ENCODE data around the gene TMEM130.
"Not testable (repeated sequence)": the region's sequence is repeated elsewhere in the genome, so short reads cannot be mapped to it uniquely, and the experiment has no call there.

The TMEM130 gene

DNA sequence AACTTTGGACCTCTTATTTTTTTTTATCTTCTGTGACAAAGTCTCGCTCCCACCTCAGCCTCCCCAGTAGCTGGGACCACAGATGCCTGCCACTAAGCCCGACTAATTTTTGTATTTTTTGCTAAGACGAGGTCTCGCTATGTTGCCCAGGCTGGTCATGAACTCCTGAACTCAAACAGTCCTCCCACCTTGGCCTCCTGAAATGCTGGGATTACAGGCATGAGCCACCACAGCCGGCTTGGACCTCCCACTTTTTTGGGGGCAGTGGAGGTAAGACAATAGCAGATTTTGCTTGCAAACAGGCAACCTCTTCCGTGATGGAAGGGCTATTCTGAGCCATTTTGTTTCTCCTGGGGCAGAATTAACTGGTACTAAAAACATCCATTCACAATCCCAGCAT is 7.3 kb upstream of the TMEM130 start:
- no peak for DNase-seq

GRCh38 chr7:98875501-98875900 is 5.7 kb upstream of the TMEM130 start:
- no peak for DNase-seq

- no peak for DNase-seq
Measured at GRCh38 chr7:98874942-98875341, 5.1 kb upstream of the TMEM130 start.

DNA sequence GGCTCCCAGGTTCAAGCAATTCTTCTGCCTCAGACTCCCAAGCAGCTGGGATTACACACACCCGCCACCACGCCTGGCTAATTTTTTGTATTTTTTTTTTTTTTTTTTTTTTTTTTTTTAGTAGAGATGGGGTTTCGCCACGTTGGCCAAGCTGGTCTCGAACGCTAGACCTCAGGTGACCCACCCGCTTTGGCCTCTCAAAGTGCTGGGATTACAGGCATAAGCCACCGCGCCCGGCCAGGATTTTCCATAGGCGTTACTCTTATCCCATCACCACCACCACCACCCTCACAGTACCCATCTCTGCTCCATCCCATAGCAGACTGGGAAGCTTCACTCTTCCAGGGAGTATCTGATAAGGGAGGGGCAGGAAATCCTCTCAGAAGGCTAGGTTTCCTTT is 3.8 kb upstream of the TMEM130 start:
- not testable (repeated sequence) for DNase-seq

DNA sequence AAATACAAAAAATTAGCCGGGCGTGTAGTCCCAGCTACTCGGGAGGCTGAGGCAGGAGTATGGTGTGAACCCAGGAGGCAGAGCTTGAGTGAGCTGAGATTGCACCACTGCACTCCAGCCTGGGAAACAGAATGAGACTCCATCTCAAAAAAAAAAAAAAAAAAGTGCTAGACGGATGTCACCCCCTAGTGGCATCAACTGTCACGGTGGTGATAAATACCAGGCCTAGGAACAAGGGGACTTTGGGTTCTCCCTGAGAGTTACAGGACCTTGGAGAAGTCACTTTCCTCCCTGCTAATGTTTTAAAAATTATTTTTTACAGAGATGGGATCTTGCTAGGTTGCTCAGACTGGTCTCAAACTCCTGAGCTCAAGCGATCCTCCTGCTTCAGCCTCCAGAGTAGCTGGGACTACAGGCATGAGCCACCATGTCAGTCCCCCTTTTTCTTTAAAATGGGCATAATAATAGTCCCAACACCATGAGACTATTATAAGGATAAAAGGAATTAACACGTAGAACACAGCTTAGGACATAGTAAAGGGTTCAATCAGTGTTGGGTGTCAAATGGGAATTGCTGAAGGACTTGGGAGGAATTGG is 2.6 kb upstream of the TMEM130 start:
- DNase-seq = peak; percentile 43 to 64

DNA sequence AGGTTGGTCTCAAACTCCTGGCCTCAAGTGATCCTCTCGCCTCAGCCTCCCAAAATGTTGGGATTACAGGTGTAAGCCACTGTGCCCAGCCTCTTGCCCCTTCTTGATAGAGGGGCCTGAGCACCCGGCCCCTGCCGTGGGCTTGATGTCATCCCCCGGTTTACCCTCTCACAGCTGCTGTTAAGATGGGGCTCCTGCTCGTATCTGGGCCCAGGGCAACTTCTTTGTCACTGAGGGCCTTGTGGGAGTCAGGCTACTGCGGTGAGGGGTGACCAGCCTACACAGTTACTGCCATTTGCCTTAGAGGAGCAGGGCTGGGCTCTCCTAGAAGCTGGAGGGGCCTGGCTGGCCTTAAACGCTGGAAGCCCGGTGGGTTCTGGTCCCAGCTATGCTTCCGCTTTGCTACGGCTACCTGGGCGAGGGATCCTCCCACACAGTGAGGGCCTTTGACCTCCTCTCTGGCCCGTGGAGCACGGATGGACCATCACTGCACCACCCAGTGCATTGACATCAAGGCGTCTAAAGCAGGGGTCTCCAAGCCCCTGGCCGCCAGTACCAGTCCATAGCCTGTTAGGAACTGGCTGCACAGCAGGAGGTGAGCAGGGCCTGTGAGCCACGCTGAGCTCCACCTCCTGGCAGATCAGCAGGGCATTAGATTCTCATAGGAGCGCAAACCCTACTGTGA is 1.1 kb upstream of the TMEM130 start:
- peak in 1 of 2 experiments; percentile 15 for DNase-seq

- DNase-seq = peak; percentile 26 to 75
Measured at GRCh38 chr7:98870121-98870651, 372 bp upstream of the TMEM130 start.

DNA sequence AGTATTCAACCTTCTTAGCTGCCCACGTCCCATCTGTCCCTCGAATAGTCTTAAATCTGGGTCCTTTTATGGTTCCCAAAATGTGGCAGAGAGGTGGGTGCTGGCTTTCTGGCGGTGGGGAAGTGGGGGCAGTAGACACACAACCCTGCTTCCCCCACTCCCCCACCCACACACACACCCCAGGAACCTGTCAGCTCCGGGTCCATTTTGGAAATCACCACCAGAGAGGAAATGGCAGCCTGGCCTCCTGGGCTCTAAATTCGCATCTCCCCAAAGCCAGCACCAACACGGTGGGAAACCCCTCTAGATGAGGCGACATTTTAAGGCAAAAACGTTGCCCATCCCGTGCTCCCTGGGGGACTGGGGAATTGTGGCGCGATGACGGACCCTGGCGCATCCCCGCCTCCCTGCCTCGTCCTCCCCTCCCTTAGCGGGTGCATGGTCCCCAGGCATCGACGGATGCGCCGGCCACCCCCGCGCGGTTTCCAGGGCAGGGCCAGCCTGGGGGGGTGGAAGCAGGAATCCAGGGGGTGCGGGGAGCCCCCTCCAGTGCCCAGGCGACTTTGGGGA is 702 bp downstream of the TMEM130 start:
- DNase-seq = peak; percentile 41 to 58

GRCh38 chr7:98868450-98868849 is 1.4 kb downstream of the TMEM130 start:
- DNase-seq = no peak

DNA sequence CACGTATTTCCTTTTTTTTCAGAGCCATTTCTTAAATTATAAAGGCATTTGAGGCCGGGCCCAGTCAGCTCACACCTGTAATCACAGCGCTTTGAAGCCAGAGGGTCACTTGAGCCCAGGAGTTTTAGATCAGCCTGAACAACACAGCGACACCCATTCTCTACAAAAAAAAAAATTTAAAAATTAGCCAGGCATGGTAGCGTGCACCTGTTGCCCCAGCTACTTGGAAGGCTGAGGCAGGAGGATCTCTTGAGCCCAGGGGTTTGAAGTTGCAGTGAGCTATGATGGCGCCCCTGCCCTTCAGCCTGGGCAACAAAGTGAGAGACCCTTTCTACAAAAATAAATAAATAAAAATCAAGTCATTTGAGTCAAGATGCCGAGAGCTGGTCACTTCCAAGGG is 3.0 kb downstream of the TMEM130 start:
- no peak for DNase-seq

GRCh38 chr7:98866351-98866750 is 3.5 kb downstream of the TMEM130 start:
- no peak for DNase-seq

GRCh38 chr7:98864731-98865453 is 4.9 kb downstream of the TMEM130 start:
- DNase-seq = no peak

DNA sequence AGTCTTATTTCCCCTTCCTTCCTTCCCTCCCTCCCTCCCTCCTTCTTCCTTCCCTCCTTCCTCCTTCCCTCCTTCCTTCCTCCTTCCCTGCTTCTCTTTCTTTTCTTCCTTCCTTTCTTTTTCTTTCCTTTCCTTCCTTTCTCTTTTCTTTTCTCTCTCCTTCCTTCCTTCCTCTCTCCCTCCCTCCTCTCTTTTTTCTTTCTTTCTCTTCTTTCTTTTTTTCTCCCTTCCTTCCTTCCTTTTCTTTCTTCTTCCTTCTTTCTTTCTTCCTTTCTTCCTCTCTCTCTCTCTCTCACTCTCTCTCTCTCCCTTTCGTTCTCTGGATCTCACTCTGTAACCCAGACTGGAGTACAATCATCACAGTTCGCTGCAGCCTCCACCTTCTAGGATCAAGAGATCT is 6.2 kb downstream of the TMEM130 start:
- DNase-seq = no peak

DNA sequence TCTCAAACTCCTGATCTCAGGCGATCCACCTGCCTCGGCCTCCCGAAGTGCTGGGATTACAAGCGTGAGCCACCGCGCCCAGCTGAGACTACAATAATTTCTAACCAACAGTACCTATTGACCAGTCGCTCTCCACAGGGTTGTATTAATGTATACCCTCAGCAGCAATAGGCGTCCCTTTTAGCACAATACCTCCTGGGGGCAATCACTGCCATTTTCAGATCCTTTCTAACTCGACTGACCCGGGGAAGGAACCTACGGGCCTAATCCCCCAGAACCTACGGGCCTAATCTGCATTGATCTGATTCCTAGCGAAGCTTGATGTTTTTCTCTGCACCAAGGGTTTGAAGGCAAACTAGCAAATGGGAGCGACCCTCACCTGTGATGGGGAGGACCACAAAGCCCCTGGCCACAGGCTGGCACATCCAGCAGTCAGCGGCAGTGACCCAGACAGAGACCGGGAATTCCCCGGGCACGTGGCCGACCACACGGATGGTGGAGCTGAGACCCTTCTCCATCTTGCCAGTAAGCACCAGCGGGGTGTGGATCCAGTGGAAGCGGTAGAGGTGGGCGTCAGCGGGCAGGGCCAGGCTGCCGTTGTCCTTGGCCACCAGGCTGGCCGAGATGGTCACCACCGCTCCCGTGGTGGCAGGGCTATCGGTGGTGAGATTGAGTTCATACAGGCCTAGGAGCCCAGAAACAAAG is 6.9 kb downstream of the TMEM130 start:
- peak in 1 of 2 experiments; percentile 53 for DNase-seq

GRCh38 chr7:98862203-98862602 is 7.6 kb downstream of the TMEM130 start:
- DNase-seq = no peak

DNA sequence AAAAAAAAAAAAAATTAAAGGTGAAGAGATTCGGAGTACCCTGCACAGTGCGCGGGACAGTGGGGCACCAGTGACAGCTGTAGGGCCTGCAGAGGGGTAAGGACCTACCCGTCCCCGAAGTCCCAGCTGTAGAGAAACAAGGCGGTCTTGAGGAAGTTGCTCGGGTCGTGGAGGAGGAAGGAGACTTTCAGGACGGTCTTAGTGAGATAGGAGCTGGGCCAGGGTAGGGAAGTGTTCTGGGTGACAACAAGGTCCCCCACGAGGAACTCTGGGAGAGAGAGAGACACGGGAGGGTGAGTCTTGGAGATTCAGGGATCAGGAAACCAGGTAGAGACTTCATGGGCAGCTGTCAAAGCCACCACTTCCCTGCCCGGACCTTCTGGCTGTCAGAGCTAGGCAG is 9.7 kb downstream of the TMEM130 start:
- DNase-seq = no peak

DNA sequence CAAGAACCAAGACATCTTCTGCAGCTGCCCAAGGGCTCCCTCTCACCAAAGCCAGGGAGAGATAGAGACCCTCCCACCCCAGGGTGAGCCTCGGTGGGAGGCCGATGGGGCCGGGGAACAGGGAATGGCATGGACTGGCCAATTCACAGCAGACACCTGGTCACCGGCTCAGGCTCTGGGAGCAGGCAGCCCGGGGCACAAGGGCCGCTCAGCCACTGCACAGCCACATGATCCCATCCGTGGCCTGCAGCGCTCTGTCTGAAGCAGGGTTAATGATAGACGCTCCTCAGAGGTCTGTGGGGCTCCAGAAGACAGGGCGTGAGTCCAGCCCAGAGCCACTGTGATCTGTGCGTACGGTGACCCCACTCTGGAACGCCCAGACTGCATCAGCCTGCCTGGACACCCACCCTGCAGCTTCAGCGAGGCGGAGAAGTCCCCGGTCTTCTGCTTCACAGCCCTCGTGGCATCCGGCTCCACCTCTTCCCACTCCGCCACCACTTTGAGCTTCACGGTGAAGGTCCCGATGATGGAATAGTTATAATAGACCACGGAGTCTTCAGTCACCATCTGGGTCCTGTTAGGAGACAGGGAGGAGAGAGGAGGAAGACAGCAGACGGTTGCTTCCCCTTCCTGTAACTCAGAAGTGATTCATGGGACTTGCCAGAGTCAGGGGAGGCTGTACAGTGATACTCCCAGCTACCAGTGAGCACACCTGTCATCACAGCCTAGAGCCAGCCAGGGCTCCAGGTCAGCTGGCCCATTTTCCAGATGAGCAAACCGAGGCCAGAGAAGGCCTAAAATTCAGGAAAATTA is 14.0 kb downstream of the TMEM130 start:
- no peak for DNase-seq

- DNase-seq = no peak
Measured at GRCh38 chr7:98852826-98853225, 17.0 kb downstream of the TMEM130 start.

DNA sequence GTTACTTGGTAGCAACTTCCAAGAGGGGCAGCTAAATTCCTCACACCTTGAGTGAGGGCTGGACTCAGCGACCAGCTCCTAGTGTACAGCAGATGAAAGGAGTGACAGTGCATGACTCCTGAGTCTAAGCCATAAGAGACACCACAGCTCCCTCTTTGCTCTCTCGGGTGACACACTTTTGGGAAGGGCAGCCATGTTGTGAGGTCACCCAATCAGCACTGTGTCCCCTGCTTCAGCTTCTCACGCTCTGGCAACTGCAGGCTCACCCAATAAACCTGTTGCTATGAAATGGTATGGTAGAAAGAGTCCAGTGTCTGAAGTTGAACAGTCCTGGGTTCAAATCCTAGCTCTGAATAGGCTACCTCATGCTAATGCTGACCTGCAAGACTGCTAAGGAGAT is 20.9 kb downstream of the TMEM130 start:
- DNase-seq = no peak

GRCh38 chr7:98842552-98842951 is 27.3 kb downstream of the TMEM130 start:
- DNase-seq = not testable (repeated sequence)

DNA sequence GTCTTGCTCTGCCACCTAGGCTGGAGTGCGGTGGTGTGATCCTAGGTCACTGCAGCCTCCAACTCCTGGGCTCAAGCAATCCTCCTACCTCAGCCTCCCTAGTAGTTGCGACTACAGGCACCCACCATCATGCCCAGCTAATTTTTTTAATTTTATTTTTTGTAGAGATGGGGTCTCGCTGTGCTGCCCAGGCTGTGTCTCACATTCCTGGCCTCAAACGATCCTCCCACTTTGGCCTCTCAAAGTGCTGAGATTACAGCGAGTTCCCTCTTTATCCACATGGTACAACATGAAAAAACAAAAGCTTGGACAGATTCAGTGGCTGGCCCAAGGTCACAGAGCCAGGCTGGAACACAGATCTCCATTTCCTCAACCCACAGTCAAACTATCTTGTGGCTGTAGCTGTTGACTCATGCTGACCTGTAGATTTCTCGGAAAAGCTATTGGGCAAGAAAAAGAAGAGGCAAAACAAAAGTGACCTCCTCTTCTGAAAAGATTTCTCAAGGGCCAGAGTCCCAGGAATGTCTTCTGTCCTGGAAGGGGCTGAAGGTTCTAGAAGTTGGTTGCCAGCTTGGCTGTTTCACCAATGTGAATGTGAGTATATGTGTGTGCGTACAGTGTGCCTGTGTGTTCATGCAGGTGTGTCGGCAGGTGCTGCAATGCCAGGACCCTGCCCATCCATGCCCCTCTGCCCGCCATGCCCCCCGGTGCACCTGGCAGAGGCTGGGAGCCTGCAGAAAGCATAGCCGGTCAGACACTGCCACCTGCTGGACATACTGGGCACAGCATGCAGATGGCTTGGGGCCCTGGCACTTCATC is 28.4 kb downstream of the TMEM130 start:
- DNase-seq = peak in 1 of 2 experiments; percentile 57

All from NCI-H524 (cell line).